Measurements from ENCODE around the gene NPM1.

Gene NPM1

GRCh38 chr5:171387970-171388815, 544 bp downstream of the NPM1 start:
- TF ChIP-seq, protein P1, sequence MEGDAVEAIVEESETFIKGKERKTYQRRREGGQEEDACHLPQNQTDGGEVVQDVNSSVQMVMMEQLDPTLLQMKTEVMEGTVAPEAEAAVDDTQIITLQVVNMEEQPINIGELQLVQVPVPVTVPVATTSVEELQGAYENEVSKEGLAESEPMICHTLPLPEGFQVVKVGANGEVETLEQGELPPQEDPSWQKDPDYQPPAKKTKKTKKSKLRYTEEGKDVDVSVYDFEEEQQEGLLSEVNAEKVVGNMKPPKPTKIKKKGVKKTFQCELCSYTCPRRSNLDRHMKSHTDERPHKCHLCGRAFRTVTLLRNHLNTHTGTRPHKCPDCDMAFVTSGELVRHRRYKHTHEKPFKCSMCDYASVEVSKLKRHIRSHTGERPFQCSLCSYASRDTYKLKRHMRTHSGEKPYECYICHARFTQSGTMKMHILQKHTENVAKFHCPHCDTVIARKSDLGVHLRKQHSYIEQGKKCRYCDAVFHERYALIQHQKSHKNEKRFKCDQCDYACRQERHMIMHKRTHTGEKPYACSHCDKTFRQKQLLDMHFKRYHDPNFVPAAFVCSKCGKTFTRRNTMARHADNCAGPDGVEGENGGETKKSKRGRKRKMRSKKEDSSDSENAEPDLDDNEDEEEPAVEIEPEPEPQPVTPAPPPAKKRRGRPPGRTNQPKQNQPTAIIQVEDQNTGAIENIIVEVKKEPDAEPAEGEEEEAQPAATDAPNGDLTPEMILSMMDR (IDR thresholded peaks at IDR 0.05; ENCODE audit: low read depth, low read length): no peak
- TF ChIP-seq EZH2phosphoT487 (IDR thresholded peaks at IDR 0.05; ENCODE audit: low read depth): no peak
- Histone ChIP-seq H3K4me2 (ENCODE audit: low read length) (peak overlapping the region; percentile 93), H3K4me1 (ENCODE audit: low read length) (peaks cover 42% of the 10 kb centered on the region), H3K9me3 (ENCODE audit: insufficient read depth, low read length) (no peaks in the 10 kb centered on the region), H3K4me3 (ENCODE audit: low read length) (peak overlapping the region; percentile 94), H2AFZ (ENCODE audit: low read depth, low read length) (no peak overlapping the region), H3K9ac (ENCODE audit: low read length) (peak overlapping the region; percentile 95), H3K36me3 (replicated peaks; ENCODE audit: low read depth, low read length) (peaks cover 45% of the 10 kb centered on the region), H3K27ac (ENCODE audit: low read length) (peak overlapping the region; percentile 77), H4K20me1 (ENCODE audit: insufficient read depth, low read length) (peaks cover 51% of the 10 kb centered on the region), H3K27me3 (ENCODE audit: low read depth, low read length) (no peaks in the 10 kb centered on the region), H3K79me2 (ENCODE audit: low read length) (peaks cover 69% of the 10 kb centered on the region)

DNA sequence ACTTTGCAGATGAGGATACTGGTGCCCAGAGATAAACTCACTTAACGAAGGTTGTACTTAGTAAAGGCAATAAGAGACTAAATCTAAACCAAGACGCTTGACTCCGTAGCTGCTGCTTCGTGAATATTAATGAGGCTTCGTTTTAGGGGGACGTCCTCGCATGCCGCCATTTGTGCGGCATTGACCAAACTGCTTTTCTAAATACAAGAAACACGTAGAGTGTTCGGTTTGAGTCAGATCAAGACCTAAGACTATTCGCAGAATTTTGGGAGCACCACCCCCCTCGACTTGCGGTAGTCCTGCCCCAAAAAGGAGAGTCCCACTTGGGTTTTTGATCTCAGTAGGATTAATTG, 1.1 kb downstream of the NPM1 start:
- Histone ChIP-seq H3K36me3 (replicated peaks; ENCODE audit: low read depth, low read length) (peaks cover 51% of the 10 kb centered on the region), H3K4me3 (ENCODE audit: low read length) (peak overlapping the region; percentile 94), H3K9ac (ENCODE audit: low read length) (peak overlapping the region; percentile 95), H3K4me2 (ENCODE audit: low read length) (peak overlapping the region; percentile 93), H4K20me1 (ENCODE audit: insufficient read depth, low read length) (peaks cover 57% of the 10 kb centered on the region), H2AFZ (ENCODE audit: low read depth, low read length) (no peak overlapping the region), H3K27me3 (ENCODE audit: low read depth, low read length) (no peaks in the 10 kb centered on the region), H3K9me3 (ENCODE audit: insufficient read depth, low read length) (no peaks in the 10 kb centered on the region), H3K27ac (ENCODE audit: low read length) (peak overlapping the region; percentile 77), H3K4me1 (ENCODE audit: low read length) (peaks cover 46% of the 10 kb centered on the region), H3K79me2 (ENCODE audit: low read length) (peaks cover 75% of the 10 kb centered on the region)
- TF ChIP-seq EZH2phosphoT487 (IDR thresholded peaks at IDR 0.05; ENCODE audit: low read depth): no peak
- TF ChIP-seq, protein P1 (IDR thresholded peaks at IDR 0.05; ENCODE audit: low read depth, low read length): no peak

DNA sequence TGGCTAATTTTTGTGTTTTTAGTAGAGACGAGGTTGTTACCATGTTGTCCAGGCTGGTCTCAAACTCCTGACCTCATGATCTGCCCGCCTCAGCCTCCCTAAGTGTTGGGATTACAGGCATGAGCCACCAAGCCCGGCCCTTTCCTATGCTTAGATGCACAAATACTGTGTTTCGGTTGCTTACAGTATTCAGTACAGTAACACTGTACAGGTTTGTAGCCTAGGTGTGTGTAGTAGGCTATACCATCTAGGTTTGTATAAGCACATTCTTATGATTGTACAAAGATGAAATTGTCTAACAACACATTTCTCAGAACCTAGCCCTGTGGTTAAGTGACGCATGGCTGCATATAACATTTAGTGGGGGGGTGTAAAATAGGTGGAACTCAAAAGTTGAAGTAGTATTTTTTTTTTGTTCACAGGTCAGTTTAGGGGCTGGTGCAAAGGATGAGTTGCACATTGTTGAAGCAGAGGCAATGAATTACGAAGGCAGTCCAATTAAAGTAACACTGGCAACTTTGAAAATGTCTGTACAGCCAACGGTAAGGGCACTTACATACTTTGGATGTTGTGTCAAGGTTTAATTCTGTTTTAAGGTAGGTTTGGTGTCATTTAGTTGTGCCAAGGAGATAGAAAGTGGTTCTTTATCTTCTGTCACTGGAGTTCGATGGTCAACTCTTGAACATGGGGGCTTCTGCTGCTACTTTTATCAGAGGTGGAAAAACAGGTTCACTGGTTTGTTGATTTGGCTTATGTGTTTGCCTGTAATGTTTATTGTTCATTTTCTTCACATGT, 3.4 kb downstream of the NPM1 start:
- Histone ChIP-seq H2AFZ (ENCODE audit: low read depth, low read length) (no peak overlapping the region), H3K4me1 (ENCODE audit: low read length) (peaks cover 51% of the 10 kb centered on the region), H4K20me1 (ENCODE audit: insufficient read depth, low read length) (peaks cover 80% of the 10 kb centered on the region), H3K79me2 (ENCODE audit: low read length) (peaks cover 98% of the 10 kb centered on the region), H3K27ac (ENCODE audit: low read length) (peak overlapping the region; percentile 18; the same call in 1 of the 2 replicates), H3K9me3 (ENCODE audit: insufficient read depth, low read length) (no peaks in the 10 kb centered on the region), H3K36me3 (replicated peaks; ENCODE audit: low read depth, low read length) (peaks cover 70% of the 10 kb centered on the region), H3K4me3 (ENCODE audit: low read length) (peak overlapping the region; percentile 94), H3K4me2 (ENCODE audit: low read length) (peak overlapping the region; percentile 93), H3K9ac (ENCODE audit: low read length) (peak overlapping the region; percentile 10; the same call in 1 of the 2 replicates), H3K27me3 (ENCODE audit: low read depth, low read length) (no peaks in the 10 kb centered on the region)
- no peak for TF ChIP-seq EZH2phosphoT487 (IDR thresholded peaks at IDR 0.05; ENCODE audit: low read depth)
- TF ChIP-seq, protein P1 (IDR thresholded peaks at IDR 0.05; ENCODE audit: low read depth, low read length): no peak
